GM19452 (cell line): Measurements from ENCODE around the gene PI4KB.
"Not testable (repeated sequence)": the region's sequence is repeated elsewhere in the genome, so short reads cannot be mapped to it uniquely, and the experiment has no call there.

Experiments used
- ATAC-seq: cut with Tn5 transposase; IDR thresholded peaks from one replicate; pipeline ENCODE4 v1.9.1; 2021; ENCODE audit not compliant: unreplicated experiment

PI4KB gene

GRCh38 chr1:151327223-151327902 lies at the start of gene PI4KB:
Gene PI4KB (minus strand): TSS chr1:151327416. CDS start chr1:151316481, 10,935 bp downstream.
- peak; percentile 72 for ATAC-seq

- ATAC-seq: no peak
Measured at GRCh38 chr1:151373196-151373595, 46.0 kb upstream of the PI4KB start.

GRCh38 chr1:151372058-151372934 lies 45.1 kb upstream of the PI4KB start, which contains the start of gene SELENBP1:
Gene SELENBP1 (minus strand): TSS chr1:151372705. CDS start chr1:151372641, 64 bp downstream.
- no peak for ATAC-seq

DNA sequence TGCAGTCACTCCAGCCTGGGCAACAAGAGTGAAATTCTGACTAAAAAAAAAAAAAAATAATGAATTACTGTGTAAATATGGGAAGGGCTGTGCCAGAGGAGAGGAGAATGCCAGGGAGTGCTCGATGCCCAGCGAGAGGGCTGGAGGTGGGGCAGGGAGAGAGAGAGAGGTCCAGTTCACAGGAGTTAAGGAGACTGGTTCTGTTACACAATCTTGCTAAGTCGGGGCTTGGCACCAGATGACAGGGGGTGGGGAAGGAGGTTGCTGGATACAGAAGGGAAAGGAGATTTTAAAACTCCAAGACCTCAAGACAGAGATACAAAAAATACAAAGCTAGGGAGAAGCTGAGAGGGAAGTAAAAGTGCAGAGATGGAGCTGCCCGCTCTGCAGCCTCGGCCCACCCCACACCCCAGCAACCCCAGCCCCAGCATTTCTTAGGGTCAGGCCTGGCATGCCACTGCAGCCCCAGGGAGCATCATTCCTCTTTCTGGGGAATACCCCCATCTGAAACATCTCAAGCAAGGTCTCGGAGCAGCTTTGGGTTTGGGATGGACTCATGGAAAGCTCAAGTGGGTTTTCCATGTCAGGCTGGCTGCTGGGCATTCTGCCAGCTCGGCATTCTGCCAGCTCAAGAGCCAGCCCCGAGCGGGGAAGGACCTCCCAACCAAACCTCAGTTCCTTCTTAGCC lies 44.3 kb upstream of the PI4KB start:
- ATAC-seq: no peak

DNA sequence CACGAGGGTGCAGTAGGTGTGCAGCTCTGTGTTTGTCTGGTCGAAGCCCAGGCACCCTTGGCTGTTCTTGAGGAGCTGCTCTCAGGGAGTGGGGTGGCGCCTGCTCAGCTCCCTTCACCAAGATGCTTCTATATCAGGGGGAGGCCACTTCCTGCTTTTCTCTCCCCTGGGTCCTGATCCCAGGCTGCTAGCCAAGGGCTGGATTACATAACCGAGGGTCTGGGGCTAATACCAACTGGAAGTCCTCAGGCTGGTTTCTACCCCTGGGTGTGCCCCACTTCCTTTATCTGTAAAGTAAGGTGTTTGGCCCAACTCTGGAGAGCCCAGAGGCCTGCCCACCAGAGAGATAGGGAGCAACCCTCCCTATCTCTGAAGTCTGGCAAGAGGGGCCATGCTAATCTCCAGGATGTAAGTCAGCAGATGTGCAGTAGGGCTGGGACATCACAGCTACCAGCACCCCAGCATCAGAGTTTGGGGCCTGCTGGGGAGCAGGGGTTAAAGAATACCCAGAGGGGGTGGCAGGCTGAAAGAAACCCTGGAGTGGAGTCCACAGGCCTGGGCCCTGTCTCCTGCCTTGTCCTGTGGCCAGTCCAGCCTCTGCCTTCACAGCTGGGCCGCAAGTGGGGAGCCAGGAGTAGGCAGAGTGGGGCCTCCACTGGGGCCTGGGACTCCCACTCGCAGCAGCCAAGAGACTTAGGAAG lies 43.1 kb upstream of the PI4KB start:
- ATAC-seq: no peak

GRCh38 chr1:151369621-151370048 lies 42.4 kb upstream of the PI4KB start:
- no peak for ATAC-seq

- ATAC-seq: no peak
Measured at GRCh38 chr1:151369302-151369610, 42.0 kb upstream of the PI4KB start.

- no peak for ATAC-seq
Measured at GRCh38 chr1:151368393-151369301, 41.4 kb upstream of the PI4KB start.

DNA sequence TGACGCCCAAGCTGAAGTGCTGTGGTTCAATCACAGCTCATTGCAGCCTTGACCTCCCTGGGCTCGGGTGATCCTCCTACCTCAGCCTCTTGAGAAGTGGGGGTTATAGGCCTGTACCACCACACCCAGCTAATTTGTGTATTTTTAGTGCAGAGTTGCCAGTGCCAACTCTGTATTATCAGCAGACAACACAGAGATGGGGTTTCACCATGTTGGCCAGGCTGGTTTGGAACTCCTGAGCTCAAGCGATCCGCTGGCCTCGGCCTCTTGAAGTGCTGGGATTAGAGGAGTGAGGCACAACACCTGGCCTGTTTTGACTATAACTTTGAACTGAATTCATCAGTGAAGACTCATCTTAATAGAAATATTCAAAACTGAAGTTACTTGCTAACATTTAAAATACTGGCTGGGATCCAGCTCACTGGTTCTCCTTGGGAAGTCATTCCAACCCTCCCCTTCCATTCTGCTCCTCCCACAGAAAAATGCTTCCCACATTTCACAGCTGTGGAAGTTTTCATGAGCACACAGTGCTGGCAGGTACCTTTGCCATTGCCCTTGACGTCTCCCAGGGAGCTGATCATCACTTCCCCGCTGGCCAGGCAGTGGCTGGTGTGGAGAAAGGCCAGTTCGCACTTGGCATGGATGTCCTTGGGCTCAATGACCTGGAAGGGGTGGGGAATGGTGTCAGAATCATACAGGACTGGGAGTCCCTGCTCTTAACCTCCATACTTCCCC lies 40.6 kb upstream of the PI4KB start:
- ATAC-seq: no peak

- no peak for ATAC-seq
Measured at GRCh38 chr1:151364996-151365395, 37.8 kb upstream of the PI4KB start.

DNA sequence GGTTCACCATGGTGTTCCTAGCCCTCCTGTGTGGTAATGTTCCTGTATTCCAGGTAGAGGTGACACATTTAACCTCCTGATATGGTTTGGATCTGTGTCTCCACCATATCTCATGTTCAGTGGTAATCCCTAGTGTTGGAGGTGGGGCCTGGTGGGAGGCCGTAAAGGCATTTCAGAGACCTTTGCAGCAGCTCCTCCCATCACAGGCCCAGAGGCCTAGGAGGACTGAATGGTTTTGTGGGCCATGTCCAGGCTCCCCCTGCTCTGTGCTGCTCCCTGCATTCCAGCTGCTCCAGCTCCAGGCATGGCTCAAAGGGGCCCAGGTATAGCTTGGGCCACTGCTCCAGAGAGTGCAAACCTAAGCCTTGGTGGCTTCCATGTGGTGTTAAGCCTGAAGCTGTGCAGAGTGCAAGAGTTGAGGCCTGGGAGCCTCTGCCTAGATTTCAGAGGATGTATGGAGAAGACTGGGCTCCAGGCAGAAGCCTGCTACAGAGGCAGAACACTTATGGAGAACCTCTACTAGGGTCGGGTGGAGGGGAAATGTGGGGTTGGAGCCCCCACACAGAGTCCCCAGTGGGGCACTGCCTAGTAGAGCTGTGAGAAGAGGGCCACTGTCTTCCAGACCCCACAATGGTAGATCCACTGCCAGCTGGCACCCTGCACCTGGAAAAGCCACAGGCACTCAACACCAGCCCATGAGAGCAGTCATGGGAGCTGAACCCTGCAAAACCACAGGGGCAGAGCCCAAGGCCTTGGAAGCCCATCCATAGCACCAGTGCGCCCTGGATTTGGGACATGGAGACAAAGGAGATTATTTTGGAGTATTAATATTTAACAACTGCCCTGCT lies 35.3 kb upstream of the PI4KB start:
- ATAC-seq: no peak

GRCh38 chr1:151361883-151362282 lies 34.7 kb upstream of the PI4KB start:
- no peak for ATAC-seq

GRCh38 chr1:151356696-151357095 lies 29.5 kb upstream of the PI4KB start:
- no peak for ATAC-seq

DNA sequence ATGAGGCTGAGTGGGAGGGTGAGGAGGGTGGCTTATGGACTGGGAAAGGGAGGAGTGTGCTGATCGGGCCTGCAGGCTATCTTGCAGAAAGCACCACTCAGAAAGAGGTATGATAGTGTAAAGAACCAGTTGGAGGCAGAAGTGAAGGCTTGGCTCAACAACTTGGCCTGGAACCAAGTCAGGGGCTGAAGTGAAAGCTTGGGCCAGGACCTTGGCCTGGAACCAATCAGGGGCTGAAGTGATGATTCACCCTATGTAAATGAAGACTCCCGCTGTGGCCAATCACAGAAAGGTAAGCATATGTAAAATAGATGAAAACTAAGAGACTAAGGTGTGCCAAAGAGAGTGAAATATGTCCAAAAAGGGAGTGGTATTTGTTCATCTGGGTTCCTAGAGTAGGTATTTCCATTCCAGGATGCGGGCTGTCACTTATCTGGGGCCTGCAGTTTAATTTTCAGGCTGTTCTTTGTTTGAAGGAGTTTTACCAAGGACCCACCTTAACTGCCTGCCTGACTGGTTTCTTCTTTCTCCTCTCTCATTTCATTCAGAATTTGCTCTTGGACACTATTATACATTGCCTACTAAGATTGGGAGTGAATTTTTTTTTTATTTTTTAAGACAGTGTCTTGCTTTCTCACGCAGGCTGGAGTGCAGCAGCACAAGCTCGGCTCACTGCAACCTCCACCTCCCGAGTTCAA lies 25.0 kb upstream of the PI4KB start:
- no peak for ATAC-seq

DNA sequence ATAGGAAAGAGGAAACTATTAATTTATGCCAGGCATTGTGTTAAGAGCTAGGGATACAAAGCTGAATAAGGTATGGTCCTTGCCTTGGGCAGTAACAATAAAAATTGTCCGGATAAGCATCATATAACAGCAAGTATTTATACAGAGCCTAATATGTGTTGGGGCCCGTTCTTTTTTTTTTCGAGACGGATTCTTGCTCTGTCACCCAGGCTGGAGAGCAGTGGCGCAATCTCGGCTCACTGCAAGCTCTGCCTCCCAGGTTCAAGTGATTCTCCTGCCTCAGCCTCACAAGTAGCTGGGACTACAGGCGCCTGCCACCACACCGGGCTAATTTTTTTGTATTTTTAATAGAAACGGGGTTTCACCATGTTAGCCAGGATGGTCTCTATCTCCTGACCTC lies 23.1 kb upstream of the PI4KB start:
- ATAC-seq: not testable (repeated sequence)

GRCh38 chr1:151347523-151348246 lies 20.5 kb upstream of the PI4KB start:
- peak; percentile 29 for ATAC-seq
